Measurements from ENCODE around the gene ASRGL1. TPM values are rescaled to one million over a fixed set of nuclear protein-coding genes. Genes with fewer than 3 reads are reported as not detected.
A peak's percentile ranks its signal among the peaks of the same experiment; 100 is the strongest.
"Not testable (repeated sequence)": the region's sequence is repeated elsewhere in the genome, so short reads cannot be mapped to it uniquely, and the experiment has no call there.

ASRGL1 gene
- total RNA-seq, 2 experiments from 2014 or later, result 1.2 to 1.3 TPM

DNA sequence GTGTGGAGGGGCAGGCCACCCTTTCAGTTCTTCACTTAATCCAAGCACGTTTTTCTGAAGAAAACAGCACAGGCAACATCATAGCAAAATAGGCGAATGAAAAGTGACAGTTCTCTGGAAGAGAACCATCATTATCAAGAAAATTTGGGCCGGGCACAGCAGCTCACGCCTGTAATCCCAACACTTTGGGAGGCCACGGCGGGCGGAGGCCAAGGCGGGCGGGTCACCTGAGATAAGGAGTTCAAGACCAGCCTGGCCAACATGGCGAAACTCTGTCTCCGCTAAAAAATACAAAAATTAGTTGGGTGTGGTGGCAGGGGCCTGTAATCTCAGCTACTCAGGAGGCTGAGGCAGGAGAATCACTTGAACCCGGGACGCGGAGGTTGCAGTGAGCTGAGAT is 9.7 kb upstream of the ASRGL1 start:
- CTCF ChIA-PET, result interaction anchor here (1.1 kb wide), 2 partner anchors 13 to 18 kb away, joined by 3 read pairs; no protein-coding TSS in a partner anchor
- peaks cover 26% of the 10 kb centered on the region for H3K27me3 Mint-ChIP-seq
- H3K4me3 Mint-ChIP-seq; intact Hi-C loops (cut with DNase I, micrococcal nuclease); DNase-seq; H3K4me1 Mint-ChIP-seq; POLR2A ChIA-PET; ATAC-seq; H3K27ac Mint-ChIP-seq; H3K9me3 Mint-ChIP-seq (ENCODE audit: low read depth); H3K36me3 Mint-ChIP-seq (ENCODE audit: low read depth): not testable (repeated sequence)

DNA sequence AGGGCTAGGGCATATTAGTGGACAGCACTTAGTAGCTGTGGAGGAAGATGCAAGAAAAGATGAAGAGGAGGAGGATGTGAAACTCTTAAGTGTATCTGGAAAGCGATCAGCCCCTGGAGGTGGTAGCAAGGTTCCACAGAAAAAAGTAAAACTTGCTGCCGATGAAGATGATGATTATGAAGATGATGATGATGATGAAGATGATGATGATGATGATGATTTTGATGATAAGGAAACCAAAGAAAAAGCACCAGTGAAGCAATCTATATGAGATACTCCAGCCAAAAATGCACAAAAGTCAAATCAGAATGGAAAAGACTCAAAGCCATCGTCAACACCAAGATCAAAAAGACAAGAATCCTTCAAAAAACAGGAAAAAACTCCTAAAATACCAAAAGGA is 6.0 kb upstream of the ASRGL1 start:
- H3K36me3 Mint-ChIP-seq (ENCODE audit: low read depth); POLR2A ChIA-PET; H3K27ac Mint-ChIP-seq; ATAC-seq; H3K9me3 Mint-ChIP-seq (ENCODE audit: low read depth); DNase-seq; H3K4me1 Mint-ChIP-seq; intact Hi-C loops (cut with DNase I, micrococcal nuclease); H3K4me3 Mint-ChIP-seq: not testable (repeated sequence)
- peaks cover 34% of the 10 kb centered on the region for H3K27me3 Mint-ChIP-seq
- CTCF ChIA-PET, result interaction anchor here (0.9 kb wide), 1 partner anchor 9 kb away, joined by 3 read pairs; no protein-coding TSS in a partner anchor

DNA sequence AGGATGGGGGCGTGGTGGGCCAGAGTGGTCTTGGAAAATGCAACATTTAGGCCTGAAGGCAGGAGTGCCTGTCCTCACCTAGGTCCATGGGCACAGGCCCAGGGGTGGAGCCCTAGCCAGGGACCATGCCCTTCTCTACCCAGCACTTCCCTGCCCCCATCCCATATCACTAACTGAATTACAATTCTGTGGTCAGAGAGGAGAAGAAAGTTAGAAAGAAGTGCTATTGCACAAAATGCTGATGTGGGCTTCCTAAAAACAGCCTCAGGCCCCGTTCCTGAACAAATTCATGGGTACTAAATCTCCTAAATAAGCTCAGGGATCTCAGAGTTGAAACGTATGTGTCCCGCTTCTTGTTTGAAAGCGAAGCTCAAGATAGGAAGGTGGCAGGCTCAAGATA is 3.5 kb upstream of the ASRGL1 start:
- H3K36me3 Mint-ChIP-seq (ENCODE audit: low read depth), result no peaks in the 10 kb centered on the region
- intact Hi-C loops (cut with DNase I, micrococcal nuclease), result no loop called here
- no peak for DNase-seq
- no peak overlapping the region for H3K27ac Mint-ChIP-seq
- ATAC-seq, result no peak
- CTCF ChIA-PET, result no interaction called here
- peaks cover 5% of the 10 kb centered on the region for H3K4me1 Mint-ChIP-seq
- no peak overlapping the region for H3K4me3 Mint-ChIP-seq
- POLR2A ChIA-PET, result no interaction called here
- peaks cover 42% of the 10 kb centered on the region for H3K27me3 Mint-ChIP-seq
- no peaks in the 10 kb centered on the region for H3K9me3 Mint-ChIP-seq (ENCODE audit: low read depth)

DNA sequence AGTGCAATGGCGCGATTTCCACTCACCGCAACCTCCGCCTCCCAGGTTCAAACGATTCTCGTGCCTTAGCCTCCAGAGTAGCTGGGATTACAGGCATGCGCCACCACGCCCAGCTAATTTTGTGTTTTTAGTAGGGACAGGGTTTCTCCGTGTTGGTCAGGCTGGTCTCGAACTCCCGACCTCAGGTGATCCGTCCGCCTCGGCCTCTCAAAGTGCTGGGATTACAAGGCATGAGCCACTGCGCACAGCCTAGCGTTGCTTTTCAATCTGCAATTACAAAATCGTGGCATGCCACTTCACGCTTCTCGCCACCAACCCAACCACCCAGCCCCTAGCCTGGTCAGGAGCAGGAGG is 322 bp upstream of the ASRGL1 start:
- DNase-seq; H3K9me3 Mint-ChIP-seq (ENCODE audit: low read depth); H3K4me1 Mint-ChIP-seq; H3K36me3 Mint-ChIP-seq (ENCODE audit: low read depth); intact Hi-C loops (cut with DNase I, micrococcal nuclease); POLR2A ChIA-PET: not testable (repeated sequence)
- H3K27ac Mint-ChIP-seq, result peak overlapping the region; percentile 49
- H3K4me3 Mint-ChIP-seq, result peak overlapping the region; percentile 68
- CTCF ChIA-PET, result interaction anchor here (0.6 to 4.7 kb wide), 8 partner anchors 9 to 1049 kb away, joined by 3 to 48 read pairs (median 4); no protein-coding TSS in a partner anchor
- peaks cover 34% of the 10 kb centered on the region for H3K27me3 Mint-ChIP-seq
- ATAC-seq, result peak; percentile 18

DNA sequence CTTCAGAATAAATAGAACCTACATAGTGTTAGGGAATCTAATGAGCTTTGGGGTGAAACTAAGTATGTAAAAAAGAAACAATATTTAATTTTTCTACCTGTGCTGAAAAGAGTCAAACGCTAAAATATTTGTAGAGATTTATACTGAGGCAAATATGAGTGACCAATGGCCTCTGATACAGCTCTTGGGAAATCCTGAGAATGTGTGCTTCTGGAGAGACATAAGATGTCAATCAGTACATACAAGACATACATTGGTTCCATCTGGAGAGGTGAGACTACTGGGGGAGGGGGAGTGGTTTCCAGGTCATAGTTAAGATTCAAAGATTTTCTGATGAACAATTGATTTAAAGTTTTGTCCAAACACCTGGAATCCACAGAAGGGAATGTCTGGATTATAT is 970 bp downstream of the ASRGL1 start:
- Mint-ChIP-seq H3K36me3 (ENCODE audit: low read depth) (no peaks in the 10 kb centered on the region), H3K27me3 (peaks cover 32% of the 10 kb centered on the region), H3K4me1 (peaks cover 5% of the 10 kb centered on the region), H3K9me3 (ENCODE audit: low read depth) (no peaks in the 10 kb centered on the region), H3K4me3 (peak overlapping the region; percentile 68), H3K27ac (no peak overlapping the region)
- ATAC-seq, result no peak
- POLR2A ChIA-PET, result no interaction called here
- CTCF ChIA-PET, result interaction anchor here (0.6 to 4.7 kb wide), 13 partner anchors 16 to 262 kb away, joined by 3 to 48 read pairs (median 3); no protein-coding TSS in a partner anchor
- intact Hi-C loops (cut with DNase I, micrococcal nuclease), result no loop called here
- DNase-seq, result no peak

DNA sequence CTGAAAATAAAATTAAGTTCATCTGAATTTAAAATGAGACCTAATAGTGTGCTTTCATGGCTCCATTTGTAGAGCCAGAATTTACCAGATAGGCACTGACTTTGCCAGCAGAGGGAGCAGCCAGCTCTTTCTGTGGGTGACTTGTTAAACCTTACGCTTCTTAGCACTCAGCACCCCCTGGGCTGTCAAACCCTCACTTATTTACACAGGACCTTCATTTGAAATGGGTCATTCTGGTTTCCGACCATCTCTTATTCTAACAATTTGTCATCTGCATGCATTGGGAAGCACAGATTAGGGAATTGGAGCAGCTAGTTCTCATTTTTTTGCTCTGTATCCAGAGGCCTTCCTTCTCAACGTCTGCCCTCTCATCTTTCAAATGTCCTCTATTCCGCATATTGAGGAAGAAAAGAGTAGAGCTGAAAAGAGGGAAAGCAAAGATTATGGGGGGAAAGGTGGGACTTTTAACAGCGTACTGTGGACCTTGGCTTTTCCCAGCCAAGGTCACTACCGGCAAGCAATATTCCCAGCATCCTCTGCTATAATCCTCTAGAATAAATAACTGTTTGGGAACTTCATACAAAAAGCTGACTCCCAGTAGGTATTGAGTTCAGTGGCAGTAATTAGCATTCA is 3.1 kb downstream of the ASRGL1 start:
- intact Hi-C loops (cut with DNase I, micrococcal nuclease), result loop anchor here (1.0 to 2.0 kb wide), 2 partner anchors 30 to 38 kb away; no protein-coding TSS in a partner anchor
- peak; percentile 61 for ATAC-seq
- Mint-ChIP-seq H3K27ac (no peak overlapping the region), H3K4me3 (no peak overlapping the region), H3K9me3 (ENCODE audit: low read depth) (no peaks in the 10 kb centered on the region), H3K4me1 (peaks cover 5% of the 10 kb centered on the region), H3K27me3 (peaks cover 25% of the 10 kb centered on the region), H3K36me3 (ENCODE audit: low read depth) (no peaks in the 10 kb centered on the region)
- POLR2A ChIA-PET, result no interaction called here
- CTCF ChIA-PET, result interaction anchor here (0.8 to 4.7 kb wide), 23 partner anchors 9 to 566 kb away, joined by 3 to 48 read pairs (median 4); partner anchors contain the start of gene SCGB1D2
- DNase-seq, result peak; percentile 80

DNA sequence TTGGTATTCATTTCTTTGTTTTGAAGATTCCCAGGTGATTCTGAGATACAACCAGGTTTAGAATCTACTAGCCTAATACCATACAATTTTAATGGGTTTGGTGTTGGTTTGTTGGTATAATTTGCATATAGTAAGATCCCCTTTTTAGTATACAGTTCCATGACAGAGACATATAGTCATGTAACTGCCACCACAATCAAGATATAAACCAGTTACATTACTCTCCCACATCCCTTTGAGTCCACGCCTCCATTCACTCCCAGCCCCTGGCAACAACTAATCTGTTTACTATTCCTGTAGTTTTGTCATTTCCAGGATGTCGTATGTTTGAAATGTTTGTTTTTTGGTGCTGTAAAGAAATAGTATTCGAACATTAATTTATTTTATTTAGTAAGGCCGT is 4.3 kb downstream of the ASRGL1 start:
- DNase-seq (no peak), ATAC-seq (peak; percentile 20)
- intact Hi-C loops (cut with DNase I, micrococcal nuclease), result loop anchor here in 1 of 2 experiments (2.0 kb wide), 1 partner anchor 29 kb away; no protein-coding TSS in a partner anchor
- no peak overlapping the region for H3K4me3 Mint-ChIP-seq
- ChIA-PET POLR2A (no interaction called here), CTCF (interaction anchor here (0.7 to 4.7 kb wide), 11 partner anchors 9 to 354 kb away, joined by 3 to 48 read pairs (median 10); no protein-coding TSS in a partner anchor)
- peaks cover 5% of the 10 kb centered on the region for H3K4me1 Mint-ChIP-seq
- no peaks in the 10 kb centered on the region for H3K9me3 Mint-ChIP-seq (ENCODE audit: low read depth)
- H3K36me3 Mint-ChIP-seq (ENCODE audit: low read depth), result no peaks in the 10 kb centered on the region
- peaks cover 16% of the 10 kb centered on the region for H3K27me3 Mint-ChIP-seq
- H3K27ac Mint-ChIP-seq, result no peak overlapping the region

DNA sequence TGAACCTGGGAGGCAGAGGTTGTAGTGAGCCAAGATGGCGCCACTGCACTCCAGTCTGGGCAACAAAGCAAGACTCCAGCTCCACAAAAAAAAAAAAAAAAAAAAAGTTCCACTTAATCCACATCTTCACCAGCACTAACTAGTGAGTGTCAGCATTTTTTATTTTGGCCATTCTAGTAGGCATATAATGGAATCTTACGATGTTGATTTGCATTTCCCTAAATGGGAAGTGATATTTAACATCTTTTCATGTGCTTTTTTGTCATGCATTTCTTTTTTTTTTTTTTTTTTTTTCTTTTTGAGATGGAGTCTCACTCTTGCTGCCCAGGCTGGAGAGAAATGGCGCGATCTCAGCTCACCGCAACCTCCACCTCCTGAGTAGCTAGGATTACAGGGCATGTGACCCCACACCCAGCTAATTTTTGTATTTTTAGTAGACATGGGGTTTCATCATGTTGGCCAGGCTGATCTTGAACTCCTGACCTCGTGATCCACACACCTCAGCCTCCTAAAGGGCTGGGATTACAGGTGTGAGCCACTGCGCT is 6.5 kb downstream of the ASRGL1 start:
- H3K27ac Mint-ChIP-seq; POLR2A ChIA-PET; H3K4me1 Mint-ChIP-seq; H3K36me3 Mint-ChIP-seq (ENCODE audit: low read depth); H3K9me3 Mint-ChIP-seq (ENCODE audit: low read depth); ATAC-seq; intact Hi-C loops (cut with DNase I, micrococcal nuclease); H3K4me3 Mint-ChIP-seq; DNase-seq: not testable (repeated sequence)
- CTCF ChIA-PET, result interaction anchor here (1.2 kb wide), 1 partner anchor 8 kb away, joined by 3 read pairs; no protein-coding TSS in a partner anchor
- H3K27me3 Mint-ChIP-seq, result peaks cover 10% of the 10 kb centered on the region

DNA sequence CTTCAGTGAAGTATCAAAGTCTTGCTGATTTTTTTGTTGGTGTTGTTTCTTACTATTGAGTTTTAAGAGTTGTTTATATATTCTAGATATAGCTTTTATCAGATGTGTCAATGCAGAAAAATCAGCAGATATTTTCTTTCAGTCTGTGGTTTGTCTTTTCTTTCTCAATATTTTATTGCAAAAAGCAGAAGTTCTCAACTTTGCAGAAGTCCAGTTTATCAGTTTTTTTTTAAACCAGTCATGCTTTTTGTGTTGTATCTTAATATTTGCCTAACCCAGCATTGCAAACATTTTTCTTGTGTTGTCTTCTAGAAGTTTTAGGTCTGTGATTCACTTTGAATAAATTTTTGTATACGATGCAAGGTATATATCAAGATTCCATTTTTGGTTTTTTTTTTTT is 7.0 kb downstream of the ASRGL1 start:
- Mint-ChIP-seq H3K36me3 (ENCODE audit: low read depth) (no peaks in the 10 kb centered on the region), H3K4me1 (no peaks in the 10 kb centered on the region), H3K27ac (no peak overlapping the region), H3K9me3 (ENCODE audit: low read depth) (no peaks in the 10 kb centered on the region), H3K4me3 (no peak overlapping the region), H3K27me3 (peaks cover 7% of the 10 kb centered on the region)
- intact Hi-C loops (cut with DNase I, micrococcal nuclease), result no loop called here
- DNase-seq (no peak), ATAC-seq (no peak)
- ChIA-PET POLR2A (no interaction called here), CTCF (interaction anchor here (1.2 kb wide), 2 partner anchors 8 to 34 kb away, joined by 3 read pairs; no protein-coding TSS in a partner anchor)

DNA sequence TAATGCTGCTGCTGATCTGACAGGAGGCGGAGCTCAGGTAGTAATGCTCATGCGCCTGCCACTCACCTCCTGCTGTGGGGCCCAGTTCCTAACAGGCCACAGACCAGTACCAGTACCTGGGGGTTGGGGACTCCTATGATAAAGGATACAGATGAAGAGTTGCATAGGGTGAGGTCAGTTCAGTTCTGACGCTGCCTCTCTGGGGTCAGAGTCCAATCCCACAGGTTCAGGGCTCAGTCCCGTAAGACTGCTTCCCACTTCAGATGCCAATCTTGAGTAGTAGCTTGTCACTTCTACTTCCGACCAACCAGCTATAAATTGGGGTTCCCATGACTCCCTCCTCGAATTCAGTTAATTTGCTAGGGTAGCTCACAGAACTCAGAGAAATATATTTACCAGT is 8.6 kb downstream of the ASRGL1 start:
- no peaks in the 10 kb centered on the region for H3K4me1 Mint-ChIP-seq
- intact Hi-C loops (cut with DNase I, micrococcal nuclease), result no loop called here
- DNase-seq (no peak), ATAC-seq (no peak)
- POLR2A ChIA-PET, result interaction anchor here (0.6 kb wide), 1 partner anchor 320 kb away, joined by 3 read pairs; no protein-coding TSS in a partner anchor
- H3K27me3 Mint-ChIP-seq, result peaks cover 3% of the 10 kb centered on the region
- no peak overlapping the region for H3K27ac Mint-ChIP-seq
- no peaks in the 10 kb centered on the region for H3K36me3 Mint-ChIP-seq (ENCODE audit: low read depth)
- H3K4me3 Mint-ChIP-seq, result no peak overlapping the region
- CTCF ChIA-PET, result interaction anchor here (0.6 to 1.7 kb wide), 4 partner anchors 21 to 394 kb away, joined by 3 to 4 read pairs (median 4); no protein-coding TSS in a partner anchor
- H3K9me3 Mint-ChIP-seq (ENCODE audit: low read depth), result no peaks in the 10 kb centered on the region

DNA sequence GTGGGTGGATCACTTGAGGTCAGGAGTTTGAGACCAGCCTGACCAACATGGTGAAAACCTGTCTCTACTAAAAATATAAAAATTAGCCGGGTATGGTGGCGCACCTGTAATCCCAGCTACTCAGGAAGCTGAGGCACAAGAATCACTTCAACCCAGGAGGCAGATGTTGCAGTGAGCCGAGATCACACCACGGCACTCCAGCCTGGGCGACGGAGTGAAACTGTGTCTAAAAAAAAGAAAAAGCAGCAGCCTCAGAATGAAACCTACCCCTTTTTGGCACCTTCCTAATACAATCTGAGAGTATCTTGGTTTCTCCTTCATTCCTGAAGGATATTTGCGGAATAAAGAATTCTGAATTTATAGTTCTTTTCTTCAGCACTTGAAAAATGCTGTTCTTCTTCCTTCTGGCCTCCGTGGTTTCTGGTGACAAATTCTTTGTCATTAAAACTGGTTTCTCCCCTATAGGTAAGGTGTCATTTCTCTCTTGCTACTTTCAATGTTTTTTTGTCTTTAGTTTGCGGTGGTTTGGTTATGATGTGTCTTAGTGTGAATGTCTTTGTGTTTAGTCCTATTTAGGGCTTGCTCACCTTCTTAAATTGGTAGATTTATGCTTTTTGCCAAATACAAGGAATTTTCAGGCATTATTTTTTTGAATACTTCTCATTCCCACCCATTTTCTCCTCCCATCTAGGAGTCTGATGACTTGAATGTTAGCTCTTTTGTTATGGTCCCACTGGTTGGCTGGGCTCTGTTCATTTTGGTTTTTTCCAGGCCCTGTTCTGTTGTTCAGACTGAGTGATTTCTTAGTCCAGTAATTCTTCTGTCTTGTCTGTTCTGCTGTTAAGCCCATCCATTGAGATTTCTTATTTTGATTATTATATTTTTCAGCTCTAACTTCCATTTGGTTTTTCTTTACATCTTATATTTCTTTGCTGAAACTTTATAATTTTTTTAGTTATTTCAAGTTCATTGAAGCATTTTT is 15.4 kb downstream of the ASRGL1 start:
- Mint-ChIP-seq H3K4me1 (peaks cover 11% of the 10 kb centered on the region), H3K9me3 (ENCODE audit: low read depth) (no peaks in the 10 kb centered on the region), H3K4me3 (no peak overlapping the region), H3K36me3 (ENCODE audit: low read depth) (no peaks in the 10 kb centered on the region), H3K27me3 (peaks cover 3% of the 10 kb centered on the region), H3K27ac (peak overlapping the region; percentile 44)
- DNase-seq (no peak), ATAC-seq (peak; percentile 95)
- ChIA-PET POLR2A (interaction anchor here (0.5 to 0.7 kb wide), 2 partner anchors 25 to 93 kb away, joined by 3 to 5 read pairs; no protein-coding TSS in a partner anchor), CTCF (interaction anchor here (0.7 to 1.4 kb wide), 4 partner anchors 12 to 1095 kb away, joined by 3 to 7 read pairs (median 4); no protein-coding TSS in a partner anchor)
- intact Hi-C loops (cut with DNase I, micrococcal nuclease), result no loop called here
